Stimulated activated CD4-positive, alpha-beta T cell treated with anti-CD3 and anti-CD28 coated beads, Interleukin-12 subunit alpha, Interleukin-12 subunit beta, amount 100 ng/mL, for 48 hours (primary cell): ENCODE data around the gene PARVA.

ENCODE experiments used
- DNase-seq, 3 donors: peaks; one replicate each; pipeline ENCODE4 v3.0.0-alpha.2; 2020; ENCODE audit warnings: low read depth in 2 of 3, low spot score in 1 of 3

The PARVA gene

DNA sequence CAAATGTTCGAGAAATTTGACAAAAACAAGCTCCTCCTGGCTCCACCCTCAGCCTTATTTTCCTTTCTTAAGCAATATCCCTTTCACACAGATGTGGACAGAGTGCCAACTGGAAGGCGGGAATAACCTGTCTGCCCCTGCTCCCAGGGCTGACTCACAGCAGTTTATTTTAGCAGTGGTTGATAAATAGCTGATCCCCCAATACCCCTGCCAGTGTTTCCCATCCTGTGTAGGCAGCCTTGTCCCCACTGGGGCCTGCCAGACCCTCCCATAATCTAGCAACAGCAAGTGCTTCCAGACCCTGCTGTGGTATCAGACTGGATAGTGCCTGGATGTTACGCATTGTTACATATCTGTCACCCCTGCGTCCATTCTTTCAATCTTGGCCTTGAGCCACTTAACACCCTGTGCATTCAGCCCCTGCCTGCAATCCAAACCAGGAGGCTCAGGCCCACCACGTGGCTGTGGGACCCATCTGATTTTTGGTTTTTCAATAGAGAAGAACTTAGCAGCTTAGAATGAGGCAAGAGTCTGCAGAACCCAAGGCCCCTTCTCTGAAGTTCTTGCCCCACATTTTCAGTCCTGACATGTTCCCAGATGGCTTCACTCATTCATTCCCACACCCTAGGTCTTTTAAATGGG is 53.7 kb downstream of the PARVA start:
- DNase-seq: no peak

DNA sequence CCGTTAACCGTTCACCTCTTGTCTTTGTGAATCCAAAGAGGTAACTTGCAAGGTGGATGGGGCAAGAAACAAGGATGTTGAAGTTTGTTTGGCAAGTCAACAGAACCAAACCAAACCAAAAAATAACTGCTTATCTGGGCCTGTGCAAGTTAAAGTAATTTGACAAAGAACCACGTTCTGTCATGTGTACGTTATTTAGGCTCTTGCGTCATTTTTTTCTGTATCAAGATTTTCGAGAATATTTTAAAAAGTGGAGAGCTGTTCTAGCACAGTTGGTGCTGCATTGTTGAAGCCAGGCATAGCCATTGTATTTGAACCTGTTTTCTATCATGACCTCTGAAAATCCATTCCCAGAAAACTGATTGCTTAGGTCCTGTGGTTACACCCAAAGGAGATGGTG is 55.1 kb downstream of the PARVA start:
- DNase-seq: no peak

DNA sequence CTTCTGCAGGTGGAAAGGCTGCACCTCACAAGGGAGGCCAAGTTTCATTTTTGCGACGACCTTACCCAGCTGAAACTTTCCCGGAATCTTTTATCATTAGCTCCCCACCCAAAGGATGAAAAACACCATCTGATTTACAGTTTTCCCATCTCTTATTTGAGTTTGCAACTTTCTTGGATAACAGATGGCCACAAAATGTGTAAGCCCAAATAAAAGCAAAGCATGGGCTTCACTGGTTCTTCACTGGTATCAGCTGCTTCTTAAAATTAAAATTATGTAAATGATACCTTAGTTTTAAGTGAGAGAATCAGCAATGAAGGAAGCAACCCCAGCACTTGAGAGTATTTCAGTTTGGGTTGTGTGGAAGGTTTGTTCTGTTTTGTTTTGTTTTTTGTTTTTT is 55.8 kb downstream of the PARVA start:
- DNase-seq: no peak

DNA sequence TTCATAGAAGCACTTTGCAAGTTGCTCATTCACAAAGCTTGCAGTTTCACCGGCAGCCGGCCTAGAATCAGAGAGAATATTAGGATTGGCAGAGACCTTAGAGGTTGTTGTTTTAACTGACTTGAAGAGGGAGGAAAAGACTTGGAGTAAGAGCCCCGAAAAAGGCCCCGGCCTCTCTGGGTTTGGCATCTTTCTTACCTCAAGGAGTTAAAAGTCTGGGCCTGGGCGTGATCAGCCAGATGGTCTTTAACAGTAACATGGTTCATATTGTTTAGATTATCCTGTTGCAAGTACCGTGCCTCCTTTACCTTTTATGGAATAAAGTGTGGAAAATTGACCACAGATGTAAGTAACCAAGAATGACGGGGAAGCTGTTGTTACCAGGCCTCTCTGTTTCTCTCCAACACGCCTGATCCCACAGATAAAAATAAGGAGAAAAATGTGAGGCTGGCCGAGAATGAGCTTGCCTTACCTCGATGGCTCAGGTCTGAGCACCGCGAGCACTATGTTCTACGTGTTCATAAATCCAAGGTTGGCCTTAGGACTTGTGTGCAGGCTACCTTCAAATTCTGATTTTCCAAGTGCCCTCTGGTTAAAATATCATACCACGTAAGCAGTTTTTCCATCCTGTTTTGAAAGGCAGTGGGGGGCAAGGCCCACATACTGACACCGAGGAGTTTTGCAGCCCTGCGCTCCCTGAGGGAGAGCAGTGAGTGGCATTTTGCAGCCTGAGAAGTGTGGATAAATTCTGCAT is 56.4 kb downstream of the PARVA start:
- no peak for DNase-seq

DNA sequence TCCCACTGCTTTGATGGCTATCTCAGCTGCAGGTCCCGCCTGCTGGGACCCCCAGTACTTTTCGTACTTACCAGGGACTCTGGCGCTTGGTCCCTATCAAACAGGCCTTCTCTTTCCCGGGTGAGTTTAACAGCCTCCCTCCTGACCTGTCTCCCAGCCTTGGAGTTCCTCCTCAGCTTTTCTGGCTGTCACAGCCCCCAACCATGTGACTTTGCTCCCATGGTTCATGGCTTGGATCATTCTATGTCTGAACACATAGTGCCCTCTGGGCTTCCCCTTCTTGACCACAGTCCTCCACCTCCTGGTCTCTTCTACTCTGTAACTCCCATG is 56.9 kb downstream of the PARVA start:
- no peak for DNase-seq

DNA sequence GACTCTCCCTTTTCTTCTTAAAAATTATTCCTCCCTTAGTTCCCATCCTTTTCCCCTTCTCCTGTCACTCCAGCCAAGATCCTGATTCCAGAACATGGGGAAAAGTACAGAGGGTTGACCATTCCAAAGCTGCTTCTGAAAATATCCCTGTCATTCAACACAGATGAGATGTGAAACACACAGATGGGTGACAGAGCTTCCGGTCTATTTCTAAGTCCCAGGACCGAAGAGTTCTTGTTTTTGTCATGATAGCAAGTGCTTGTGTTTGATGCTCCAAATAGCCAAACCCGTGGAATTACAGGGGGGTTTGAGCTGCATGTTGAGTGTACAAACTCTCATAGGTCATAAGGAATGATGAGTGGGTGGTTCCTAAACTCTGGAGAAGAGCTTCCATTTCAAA is 57.9 kb downstream of the PARVA start:
- DNase-seq: no peak

DNA sequence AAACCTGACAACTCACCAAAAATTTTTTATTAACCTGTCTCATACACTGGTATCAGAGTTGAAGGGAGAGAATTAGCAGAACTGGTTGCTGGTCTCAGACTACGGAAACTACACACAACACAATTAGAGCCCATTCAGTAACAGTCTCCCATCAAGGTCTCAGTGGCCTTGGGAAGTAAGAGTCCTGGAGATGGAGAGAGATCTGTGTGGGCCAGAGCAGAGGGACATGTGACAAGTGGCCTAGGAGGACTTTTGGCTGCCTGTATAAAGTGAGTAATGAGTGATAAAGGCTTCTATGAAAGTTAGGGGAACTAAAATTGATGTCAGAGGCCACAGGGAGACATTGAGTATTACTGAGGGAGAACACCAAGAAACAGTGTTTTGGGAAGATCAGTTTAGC is 58.9 kb downstream of the PARVA start:
- DNase-seq: no peak

DNA sequence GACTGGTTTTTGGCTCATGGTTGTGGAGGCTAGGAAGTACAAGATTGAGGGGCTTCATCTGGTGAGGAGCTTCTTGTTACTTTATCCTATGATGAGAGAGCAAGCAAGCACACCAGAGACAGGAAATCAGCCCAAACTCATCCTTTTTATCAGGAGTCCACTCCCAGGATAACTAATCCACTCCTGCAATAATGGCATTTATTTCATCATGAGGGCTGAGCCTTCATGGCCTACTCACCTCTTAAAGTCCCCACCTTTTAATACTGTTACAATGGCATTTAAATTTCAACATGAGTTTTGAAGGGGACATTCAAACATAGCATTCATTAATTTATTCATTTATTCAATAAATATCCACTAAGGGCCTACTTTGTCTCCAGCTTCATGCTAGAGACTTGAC is 60.9 kb downstream of the PARVA start:
- no peak for DNase-seq

DNA sequence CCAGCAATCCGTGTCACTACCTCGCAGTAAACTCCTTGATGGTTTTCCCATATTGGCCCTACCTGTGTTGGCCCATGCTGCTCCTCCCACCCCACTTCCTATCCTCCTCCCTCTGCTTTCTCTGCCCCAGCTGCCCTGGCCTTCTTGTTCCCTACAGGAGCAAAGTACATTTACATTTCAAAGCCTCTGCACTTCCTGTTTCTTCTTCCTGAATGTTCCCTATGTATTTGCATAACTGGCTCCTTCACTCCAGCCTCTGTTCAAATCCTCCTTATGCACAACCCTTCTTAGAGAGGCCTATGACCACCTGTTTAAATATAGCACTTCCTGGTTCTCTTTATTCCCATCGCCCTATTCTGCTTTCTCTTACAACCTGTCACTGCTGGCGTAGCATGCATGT is 62.2 kb downstream of the PARVA start:
- no peak for DNase-seq

DNA sequence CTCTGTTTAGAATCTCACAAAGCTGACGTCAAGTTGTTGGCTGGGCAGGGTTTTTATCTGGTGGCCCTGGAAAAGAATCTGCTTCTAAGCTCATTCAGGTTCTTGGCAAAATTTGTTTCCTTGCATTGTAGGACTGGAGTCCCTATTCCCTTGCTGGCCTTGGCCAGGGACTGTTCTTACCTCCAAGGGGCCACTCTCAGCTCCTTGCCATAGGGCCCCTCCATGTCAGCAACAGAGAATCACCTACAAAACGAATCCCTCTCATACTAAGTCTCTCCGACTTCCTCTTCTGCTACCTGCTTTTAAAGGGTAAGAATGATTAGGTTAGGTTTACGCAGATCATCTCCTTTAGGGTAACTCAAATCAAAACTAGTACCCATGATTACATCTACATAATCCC is 63.2 kb downstream of the PARVA start:
- no peak for DNase-seq

DNA sequence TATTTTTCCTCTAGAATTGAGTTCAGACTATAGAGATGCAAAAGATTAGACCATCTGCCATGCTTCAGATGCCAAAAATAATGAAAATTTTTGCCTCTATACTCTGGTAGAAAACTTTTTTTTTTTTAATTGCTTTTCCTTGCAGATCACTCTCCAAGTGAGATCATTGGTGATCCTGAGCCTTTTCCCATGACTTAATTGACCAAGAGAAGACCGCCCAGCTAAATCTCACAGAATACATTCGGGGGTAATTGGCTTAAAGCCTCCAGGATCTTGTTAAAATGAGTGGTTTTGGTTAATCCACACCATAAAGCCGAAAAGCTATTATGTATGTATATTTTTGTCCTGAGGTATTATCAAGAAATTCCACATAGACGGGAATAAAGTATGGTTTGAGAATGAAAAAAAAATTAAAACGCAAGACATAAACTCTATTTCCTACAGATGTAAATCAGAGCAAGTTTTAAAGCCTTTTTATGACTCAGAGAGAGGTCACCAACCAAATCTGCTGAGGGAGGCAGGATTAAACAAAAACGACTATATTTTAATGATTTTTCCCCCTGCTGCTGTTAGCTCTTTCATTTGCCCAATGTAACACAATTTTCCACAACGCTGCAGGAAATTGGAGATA is 64.0 kb downstream of the PARVA start:
- no peak for DNase-seq

GRCh38 chr11:12444601-12445000 is 67.2 kb downstream of the PARVA start:
- no peak for DNase-seq

- DNase-seq: no peak
Measured at GRCh38 chr11:12445001-12445400, 67.6 kb downstream of the PARVA start.

DNA sequence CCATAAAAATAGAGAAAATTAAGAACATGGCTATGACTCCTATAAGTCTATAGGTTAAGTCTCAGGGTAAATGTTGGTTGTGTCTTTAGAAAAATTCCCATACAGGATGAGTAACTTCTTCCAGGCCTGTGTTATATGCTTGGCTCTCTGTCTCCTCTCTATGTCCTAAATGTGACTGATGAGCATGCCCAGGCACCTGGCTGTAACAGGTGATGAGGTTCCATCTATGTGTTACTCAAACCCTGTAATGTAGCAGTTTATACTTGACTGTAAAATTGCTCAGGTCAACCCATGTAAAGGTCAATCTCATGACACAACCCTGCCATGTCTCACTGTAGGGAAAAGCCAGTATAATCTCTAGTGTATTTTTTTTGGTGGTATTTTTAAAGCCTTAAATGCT is 69.5 kb downstream of the PARVA start:
- DNase-seq: no peak

- DNase-seq: no peak
Measured at GRCh38 chr11:12448131-12448939, 71.0 kb downstream of the PARVA start.

DNA sequence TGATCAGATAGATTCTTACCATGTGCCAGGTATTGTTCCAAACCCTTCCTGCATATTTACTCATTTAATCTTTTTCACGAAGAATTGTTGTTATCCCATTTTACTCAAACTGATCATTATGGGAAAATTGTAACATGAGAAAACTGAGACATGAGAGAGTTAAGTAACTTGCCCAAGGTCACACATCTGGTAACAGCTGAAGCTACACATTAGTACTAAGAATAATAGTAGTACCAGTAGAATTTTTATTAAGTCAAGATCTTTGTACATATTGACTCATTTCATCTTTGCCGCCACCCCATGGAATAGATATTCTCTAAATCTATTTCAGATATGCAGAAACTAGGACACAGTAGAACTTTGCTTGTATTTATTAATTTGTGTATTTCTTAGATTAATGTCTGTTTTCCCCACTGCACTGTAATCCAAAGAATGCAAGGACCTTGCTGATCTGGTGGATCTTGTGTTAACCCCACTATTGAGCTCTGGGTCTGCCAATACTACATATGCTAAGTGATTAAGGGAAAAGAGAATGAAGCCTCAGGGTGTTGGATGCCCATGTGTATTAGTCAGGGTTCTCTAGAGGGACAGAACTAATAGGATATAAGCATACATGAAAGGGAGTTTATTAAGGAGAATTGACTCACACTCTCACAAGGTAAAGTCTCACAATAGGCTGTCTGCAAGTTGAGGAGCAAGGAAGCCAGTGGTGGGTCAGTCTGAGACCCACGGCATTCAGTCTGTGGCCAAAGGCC is 72.8 kb downstream of the PARVA start:
- DNase-seq: no peak

- DNase-seq: no peak
Measured at GRCh38 chr11:12451179-12451814, 73.9 kb downstream of the PARVA start.

- DNase-seq: no peak
Measured at GRCh38 chr11:12453243-12453642, 75.9 kb downstream of the PARVA start.

DNA sequence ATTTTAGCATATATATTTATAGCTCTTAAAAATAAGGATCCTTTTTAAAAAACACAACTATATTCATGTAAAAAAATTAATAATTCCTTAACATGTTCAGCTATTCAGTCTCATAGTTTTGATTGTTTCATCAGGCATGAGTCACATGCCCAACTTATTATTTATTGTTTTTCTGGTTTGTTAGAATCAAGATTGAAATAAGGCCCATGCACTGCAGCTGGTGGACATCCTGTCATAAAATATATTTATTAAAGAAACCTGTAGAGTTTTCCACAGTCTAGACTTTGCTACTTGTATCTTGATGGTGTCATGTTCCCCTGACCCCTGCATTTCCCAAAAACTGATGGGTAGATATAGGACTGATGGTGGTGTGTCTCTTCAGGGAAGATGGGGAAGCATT is 77.4 kb downstream of the PARVA start:
- no peak for DNase-seq

DNA sequence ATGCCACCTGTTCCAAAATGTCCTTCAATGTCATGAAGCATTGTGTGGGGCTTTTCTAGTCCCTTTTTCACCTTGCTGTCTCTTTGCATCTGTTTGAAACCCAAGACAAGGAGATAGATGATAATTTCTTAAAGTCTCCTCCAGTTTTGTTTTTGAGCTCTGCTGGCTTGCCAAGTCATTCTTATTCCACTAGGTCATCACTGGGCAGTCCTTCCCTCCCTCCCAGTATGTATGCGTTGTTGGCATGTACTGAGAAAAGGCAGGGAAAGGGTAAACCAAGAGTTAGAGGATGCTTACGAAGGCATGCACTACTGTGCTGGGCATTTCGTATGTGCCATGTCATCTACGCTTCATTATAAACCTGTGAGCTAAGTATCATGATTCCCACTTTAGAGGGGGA is 78.6 kb downstream of the PARVA start:
- DNase-seq: no peak
